Tibial nerve (tissue), 4 donors: ENCODE results near the gene METTL16. TPM values are rescaled to one million over a fixed set of nuclear protein-coding genes. Genes with fewer than 3 reads are reported as not detected.

Experiments
- DNase-seq, 2 donors: peaks; one replicate each; pipeline ENCODE4 v3.0.0-alpha.2; 2019; ENCODE audit warnings: low spot score in 2 of 2
- H3K27ac ChIP-seq, 4 donors: fragments of 200-600 bp; sonication (generic) in 3 of 4; one replicate each; pipeline ENCODE4 v1.5.1; 2017 to 2019; ENCODE audit warnings: mild to moderate bottlenecking in 1 of 4
- H3K27me3 ChIP-seq, 2 donors: fragments of 200-600 bp; sonication (generic) in 1 of 2; one replicate each; pipeline versions ENCODE4 v1.5.1 to v1.6.0; 2017 to 2019
- H3K36me3 ChIP-seq, 3 donors: fragments of 200-600 bp; sonication (generic); one replicate each; pipeline ENCODE4 v1.5.1; 2018 to 2019
- H3K4me1 ChIP-seq, 4 donors: fragments of 200-600 bp; sonication (generic) in 3 of 4; one replicate each; pipeline ENCODE4 v1.5.1; 2017 to 2019
- H3K4me3 ChIP-seq, 4 donors: fragments of 200-600 bp; sonication (generic) in 3 of 4; one replicate each; pipeline ENCODE4 v1.5.1; 2017 to 2019; ENCODE audit warnings: mild to moderate bottlenecking in 1 of 4, moderate library complexity in 1 of 4
- H3K9me3 ChIP-seq, 4 donors: fragments of 200-600 bp; sonication (generic) in 3 of 4; one replicate each; pipeline ENCODE4 v1.5.1; 2017 to 2019
- CTCF ChIP-seq, 5 experiments: fragments of 200-600 bp in 3 of 5; fragments of 450-650 bp in 2 of 5; sonication (generic) in 3 of 5; IDR thresholded peaks; one replicate each; pipeline ENCODE4 v1.5.1; 2016 to 2019; ENCODE audit warnings: antibody characterized with exemption in 5 of 5, mild to moderate bottlenecking in 3 of 5, moderate library complexity in 2 of 5
- EP300 ChIP-seq, 2 donors: sonication (generic); formaldehyde crosslinking; IDR thresholded peaks; one replicate each; pipeline ENCODE4 v1.6.1; 2017; ENCODE audit warnings: antibody characterized with exemption in 2 of 2, mild to moderate bottlenecking in 1 of 2
- POLR2A ChIP-seq, 2 donors: fragments of 450-650 bp; IDR thresholded peaks; one replicate each; pipeline ENCODE4 v1.6.1; 2017; ENCODE audit warnings: antibody characterized with exemption in 2 of 2, mild to moderate bottlenecking in 2 of 2, moderate library complexity in 2 of 2
- WGBS, 2 donors: methylation state at CpG; one replicate each; pipeline ENCODE4 v1.1.5; 2018; 5-methylcytosine and 5-hydroxymethylcytosine counted together
- total RNA-seq, 4 donors: library from RNA; depleted of rRNA; stranded (reverse); fragments of >200 nt; gene quantifications; one replicate each; pipeline ENCODE4 v1.1.0, GENCODE V29; 2016

Gene METTL16
- total RNA-seq, 4 donors from 2014 or later = 26.5 to 38.1 (median 33.9) TPM

GRCh38 chr17:2377659-2378058 is 134.0 kb downstream of the METTL16 start:
- TF ChIP-seq EP300 (IDR thresholded peaks at IDR 0.05) (no peak), CTCF (IDR thresholded peaks at IDR 0.05) (no peak), POLR2A (IDR thresholded peaks at IDR 0.05) (no peak)
- Histone ChIP-seq H3K4me1 (peaks cover 0 to 14% (median 2%) of the 10 kb centered on the region in 4 donors), H3K27me3 (no peaks in the 10 kb centered on the region), H3K27ac (no peak overlapping the region), H3K9me3 (no peaks in the 10 kb centered on the region), H3K4me3 (no peak overlapping the region), H3K36me3 (peaks cover 0 to 92% (median 13%) of the 10 kb centered on the region in 3 donors)
- 80 to 89% methylated on average over 10 of the region's 10 CpGs for WGBS, 2 donors
- no peak for DNase-seq

GRCh38 chr17:2376107-2376506 is 135.6 kb downstream of the METTL16 start:
- Histone ChIP-seq H3K4me3 (no peak overlapping the region), H3K9me3 (no peaks in the 10 kb centered on the region), H3K36me3 (peaks cover 0 to 99% (median 13%) of the 10 kb centered on the region in 3 donors), H3K27me3 (no peaks in the 10 kb centered on the region), H3K4me1 (peaks cover 0 to 4% (median 0%) of the 10 kb centered on the region in 4 donors), H3K27ac (no peak overlapping the region)
- DNase-seq = no peak
- TF ChIP-seq EP300 (IDR thresholded peaks at IDR 0.05) (no peak), CTCF (IDR thresholded peaks at IDR 0.05) (no peak), POLR2A (IDR thresholded peaks at IDR 0.05) (no peak)
- 89% methylated on average over 14 of the region's 14 CpGs for WGBS, 2 donors

GRCh38 chr17:2375406-2375805 is 136.3 kb downstream of the METTL16 start:
- TF ChIP-seq EP300 (IDR thresholded peaks at IDR 0.05) (no peak), POLR2A (IDR thresholded peaks at IDR 0.05) (no peak), CTCF (IDR thresholded peaks at IDR 0.05) (no peak)
- H3K36me3 ChIP-seq = peaks cover 0 to 99% (median 13%) of the 10 kb centered on the region in 3 donors
- no peak overlapping the region for H3K4me3 ChIP-seq
- H3K9me3 ChIP-seq = no peaks in the 10 kb centered on the region
- no peaks in the 10 kb centered on the region for H3K27me3 ChIP-seq
- H3K4me1 ChIP-seq = no peaks in the 10 kb centered on the region
- no peak for DNase-seq
- H3K27ac ChIP-seq = no peak overlapping the region
- WGBS, 2 donors = 83 to 87% methylated on average over 16 to 19 of the region's 19 CpGs

GRCh38 chr17:2374549-2375285 is 137.0 kb downstream of the METTL16 start:
- Histone ChIP-seq H3K27me3 (no peaks in the 10 kb centered on the region), H3K9me3 (no peaks in the 10 kb centered on the region), H3K27ac (no peak overlapping the region), H3K4me1 (peaks cover 0 to 4% (median 0%) of the 10 kb centered on the region in 4 donors), H3K4me3 (no peak overlapping the region), H3K36me3 (peaks cover 0 to 99% (median 13%) of the 10 kb centered on the region in 3 donors)
- DNase-seq = no peak
- WGBS, 2 donors = 66 to 67% methylated on average over 11 of the region's 11 CpGs
- TF ChIP-seq CTCF (IDR thresholded peaks at IDR 0.05) (no peak), EP300 (IDR thresholded peaks at IDR 0.05) (no peak)

GRCh38 chr17:2373179-2373578 is 138.5 kb downstream of the METTL16 start:
- peaks cover 0 to 6% (median 0%) of the 10 kb centered on the region in 4 donors for H3K4me1 ChIP-seq
- no peak for DNase-seq
- peaks cover 0 to 100% (median 8%) of the 10 kb centered on the region in 3 donors for H3K36me3 ChIP-seq
- H3K27me3 ChIP-seq = no peaks in the 10 kb centered on the region
- H3K27ac ChIP-seq = no peak overlapping the region
- no peak for TF ChIP-seq CTCF (IDR thresholded peaks at IDR 0.05)
- no peak for TF ChIP-seq POLR2A (IDR thresholded peaks at IDR 0.05)
- TF ChIP-seq EP300 (IDR thresholded peaks at IDR 0.05) = no peak
- no peaks in the 10 kb centered on the region for H3K9me3 ChIP-seq
- no peak overlapping the region for H3K4me3 ChIP-seq
- WGBS, 2 donors = 93 to 94% methylated on average over 7 to 13 of the region's 18 CpGs
